ENCODE results near the gene PSENEN.
A peak's percentile ranks its signal among the peaks of the same experiment; 100 is the strongest.

Gene PSENEN

DNA sequence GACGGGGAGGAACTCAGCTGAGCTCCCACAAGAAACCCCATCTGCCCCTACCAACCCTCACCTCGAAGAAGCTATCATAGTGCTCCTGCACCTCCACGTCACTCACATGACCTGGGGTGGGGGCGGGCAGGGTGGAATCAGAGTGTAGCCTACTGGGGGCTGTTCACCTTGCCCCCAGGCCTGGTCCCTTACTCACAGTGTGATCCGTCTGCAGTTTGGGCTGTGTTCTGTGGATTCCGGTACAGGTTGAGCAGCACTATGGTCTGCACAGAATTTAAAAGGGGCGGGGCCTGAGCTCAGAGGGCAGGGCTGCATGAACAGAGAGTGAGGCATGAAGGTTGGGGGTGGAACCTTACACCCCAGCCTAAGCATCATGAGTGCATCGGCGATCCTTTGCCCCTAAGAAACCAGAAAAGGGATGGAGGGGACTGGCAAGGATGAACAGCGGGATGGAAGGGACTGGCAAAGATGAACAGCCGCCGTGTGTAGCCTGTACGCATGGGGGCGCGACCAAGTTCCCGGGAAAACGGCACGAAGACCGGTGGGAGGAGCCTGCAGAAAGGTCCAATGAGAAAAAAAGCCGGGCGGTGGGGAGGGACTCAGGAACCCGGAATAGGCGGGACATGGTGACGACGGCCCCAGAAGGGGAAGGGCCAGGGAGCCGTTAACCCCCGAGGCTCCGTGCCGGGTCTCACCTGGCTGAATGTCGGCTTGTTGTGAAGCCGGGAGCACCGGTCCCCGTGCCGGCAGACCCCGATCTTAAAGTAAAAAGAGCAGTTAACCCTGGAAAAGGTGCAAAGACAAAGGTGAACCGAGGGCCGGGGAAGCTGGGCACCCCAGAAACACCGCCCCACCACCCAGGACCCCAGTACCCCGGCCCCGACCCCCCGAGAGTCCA, 772 bp upstream of the PSENEN start (continued):
- TF ChIP-seq, protein P1, sequence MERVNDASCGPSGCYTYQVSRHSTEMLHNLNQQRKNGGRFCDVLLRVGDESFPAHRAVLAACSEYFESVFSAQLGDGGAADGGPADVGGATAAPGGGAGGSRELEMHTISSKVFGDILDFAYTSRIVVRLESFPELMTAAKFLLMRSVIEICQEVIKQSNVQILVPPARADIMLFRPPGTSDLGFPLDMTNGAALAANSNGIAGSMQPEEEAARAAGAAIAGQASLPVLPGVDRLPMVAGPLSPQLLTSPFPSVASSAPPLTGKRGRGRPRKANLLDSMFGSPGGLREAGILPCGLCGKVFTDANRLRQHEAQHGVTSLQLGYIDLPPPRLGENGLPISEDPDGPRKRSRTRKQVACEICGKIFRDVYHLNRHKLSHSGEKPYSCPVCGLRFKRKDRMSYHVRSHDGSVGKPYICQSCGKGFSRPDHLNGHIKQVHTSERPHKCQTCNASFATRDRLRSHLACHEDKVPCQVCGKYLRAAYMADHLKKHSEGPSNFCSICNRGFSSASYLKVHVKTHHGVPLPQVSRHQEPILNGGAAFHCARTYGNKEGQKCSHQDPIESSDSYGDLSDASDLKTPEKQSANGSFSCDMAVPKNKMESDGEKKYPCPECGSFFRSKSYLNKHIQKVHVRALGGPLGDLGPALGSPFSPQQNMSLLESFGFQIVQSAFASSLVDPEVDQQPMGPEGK (tag by site-specific recombination; IDR thresholded peaks at IDR 0.05), result peak; percentile 55
- 0 out of 2 replicates have a peak, but pooled peaks have one; percentile 26 for TF ChIP-seq ZBTB1 (tag by site-specific recombination; IDR thresholded peaks at IDR 0.05)
- TF ChIP-seq ZNF354C (tag by site-specific recombination; IDR thresholded peaks at IDR 0.05; ENCODE audit: borderline replicate concordance, low read depth), result no peak
- 0 out of 2 replicates have a peak, but pooled peaks have one; percentile 36 for TF ChIP-seq ZFP37 (tag by site-specific recombination; IDR thresholded peaks at IDR 0.05)
- TF ChIP-seq ZBTB21 (tag by site-specific recombination; IDR thresholded peaks at IDR 0.05), result no peak
- peak; percentile 52; the same call in 1 of the 2 replicates for TF ChIP-seq ZNF394 (tag by site-specific recombination; IDR thresholded peaks at IDR 0.05; ENCODE audit: borderline replicate concordance)
- no peak for TF ChIP-seq ZBTB8A (tag by site-specific recombination; IDR thresholded peaks at IDR 0.05)
- no peak for TF ChIP-seq ZNF830 (tag by site-specific recombination; IDR thresholded peaks at IDR 0.05; ENCODE audit: low read depth)
- TF ChIP-seq, protein P2, sequence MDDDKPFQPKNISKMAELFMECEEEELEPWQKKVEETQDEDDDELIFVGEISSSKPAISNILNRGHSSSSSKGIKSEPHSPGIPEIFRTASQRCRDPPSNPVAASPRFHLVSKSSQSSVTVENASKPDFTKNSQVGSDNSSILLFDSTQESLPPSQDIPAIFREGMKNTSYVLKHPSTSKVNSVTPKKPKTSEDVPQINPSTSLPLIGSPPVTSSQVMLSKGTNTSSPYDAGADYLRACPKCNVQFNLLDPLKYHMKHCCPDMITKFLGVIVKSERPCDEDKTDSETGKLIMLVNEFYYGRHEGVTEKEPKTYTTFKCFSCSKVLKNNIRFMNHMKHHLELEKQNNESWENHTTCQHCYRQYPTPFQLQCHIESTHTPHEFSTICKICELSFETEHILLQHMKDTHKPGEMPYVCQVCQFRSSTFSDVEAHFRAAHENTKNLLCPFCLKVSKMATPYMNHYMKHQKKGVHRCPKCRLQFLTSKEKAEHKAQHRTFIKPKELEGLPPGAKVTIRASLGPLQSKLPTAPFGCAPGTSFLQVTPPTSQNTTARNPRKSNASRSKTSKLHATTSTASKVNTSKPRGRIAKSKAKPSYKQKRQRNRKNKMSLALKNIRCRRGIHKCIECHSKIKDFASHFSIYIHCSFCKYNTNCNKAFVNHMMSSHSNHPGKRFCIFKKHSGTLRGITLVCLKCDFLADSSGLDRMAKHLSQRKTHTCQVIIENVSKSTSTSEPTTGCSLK (tag by site-specific recombination; IDR thresholded peaks at IDR 0.05), result no peak
- no peak for TF ChIP-seq ZNF629 (tag by site-specific recombination; IDR thresholded peaks at IDR 0.05)
- peak; percentile 60; the same call in 1 of the 2 replicates for TF ChIP-seq ZNF391 (tag by site-specific recombination; IDR thresholded peaks at IDR 0.05; ENCODE audit: borderline replicate concordance, low read depth)
- TF ChIP-seq KLF1 (tag by site-specific recombination; IDR thresholded peaks at IDR 0.05), result peak; percentile 14; the same call in 1 of the 2 replicates
- no peak for TF ChIP-seq ZNF175 (tag by site-specific recombination; IDR thresholded peaks at IDR 0.05)
- no peak for TF ChIP-seq ZNF433 (tag by site-specific recombination; IDR thresholded peaks at IDR 0.05; ENCODE audit: low read depth)
- no peak; the same call in 1 of the 2 replicates for TF ChIP-seq ZNF768 (tag by site-specific recombination; IDR thresholded peaks at IDR 0.05)
- TF ChIP-seq, protein P3, sequence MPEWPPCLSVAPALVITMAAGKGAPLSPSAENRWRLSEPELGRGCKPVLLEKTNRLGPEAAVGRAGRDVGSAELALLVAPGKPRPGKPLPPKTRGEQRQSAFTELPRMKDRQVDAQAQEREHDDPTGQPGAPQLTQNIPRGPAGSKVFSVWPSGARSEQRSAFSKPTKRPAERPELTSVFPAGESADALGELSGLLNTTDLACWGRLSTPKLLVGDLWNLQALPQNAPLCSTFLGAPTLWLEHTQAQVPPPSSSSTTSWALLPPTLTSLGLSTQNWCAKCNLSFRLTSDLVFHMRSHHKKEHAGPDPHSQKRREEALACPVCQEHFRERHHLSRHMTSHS (tag by site-specific recombination; IDR thresholded peaks at IDR 0.05), result no peak
- TF ChIP-seq ZNF529 (tag by site-specific recombination; IDR thresholded peaks at IDR 0.05; ENCODE audit: insufficient replicate concordance), result no peak
- TF ChIP-seq, protein P4, sequence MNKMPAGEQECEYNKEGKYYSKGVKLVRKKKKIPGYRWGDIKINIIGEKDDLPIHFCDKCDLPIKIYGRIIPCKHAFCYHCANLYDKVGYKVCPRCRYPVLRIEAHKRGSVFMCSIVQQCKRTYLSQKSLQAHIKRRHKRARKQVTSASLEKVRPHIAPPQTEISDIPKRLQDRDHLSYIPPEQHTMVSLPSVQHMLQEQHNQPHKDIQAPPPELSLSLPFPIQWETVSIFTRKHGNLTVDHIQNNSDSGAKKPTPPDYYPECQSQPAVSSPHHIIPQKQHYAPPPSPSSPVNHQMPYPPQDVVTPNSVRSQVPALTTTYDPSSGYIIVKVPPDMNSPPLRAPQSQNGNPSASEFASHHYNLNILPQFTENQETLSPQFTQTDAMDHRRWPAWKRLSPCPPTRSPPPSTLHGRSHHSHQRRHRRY (tag by site-specific recombination; IDR thresholded peaks at IDR 0.05), result 0 out of 2 replicates have a peak, but pooled peaks have one; percentile 14
- no peak for TF ChIP-seq ZNF140 (tag by site-specific recombination; IDR thresholded peaks at IDR 0.05)
- no peak for TF ChIP-seq ZNF571 (tag by site-specific recombination; IDR thresholded peaks at IDR 0.05)
- no peak; the same call in 1 of the 2 replicates for TF ChIP-seq ZSCAN23 (tag by site-specific recombination; IDR thresholded peaks at IDR 0.05)
- TF ChIP-seq ZNF555 (tag by site-specific recombination; conservative IDR thresholded peaks at IDR 0.05), result no peak
- no peak for TF ChIP-seq TCF7L2 (IDR thresholded peaks at IDR 0.05; ENCODE audit: borderline replicate concordance, low read depth, low read length)
- peak; percentile 99 for TF ChIP-seq SP2 (tag by site-specific recombination; IDR thresholded peaks at IDR 0.05)
- TF ChIP-seq, protein P5, sequence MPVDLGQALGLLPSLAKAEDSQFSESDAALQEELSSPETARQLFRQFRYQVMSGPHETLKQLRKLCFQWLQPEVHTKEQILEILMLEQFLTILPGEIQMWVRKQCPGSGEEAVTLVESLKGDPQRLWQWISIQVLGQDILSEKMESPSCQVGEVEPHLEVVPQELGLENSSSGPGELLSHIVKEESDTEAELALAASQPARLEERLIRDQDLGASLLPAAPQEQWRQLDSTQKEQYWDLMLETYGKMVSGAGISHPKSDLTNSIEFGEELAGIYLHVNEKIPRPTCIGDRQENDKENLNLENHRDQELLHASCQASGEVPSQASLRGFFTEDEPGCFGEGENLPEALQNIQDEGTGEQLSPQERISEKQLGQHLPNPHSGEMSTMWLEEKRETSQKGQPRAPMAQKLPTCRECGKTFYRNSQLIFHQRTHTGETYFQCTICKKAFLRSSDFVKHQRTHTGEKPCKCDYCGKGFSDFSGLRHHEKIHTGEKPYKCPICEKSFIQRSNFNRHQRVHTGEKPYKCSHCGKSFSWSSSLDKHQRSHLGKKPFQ (tag by site-specific recombination; IDR thresholded peaks at IDR 0.05), result peak; percentile 56; the same call in 1 of the 2 replicates
- no peak for TF ChIP-seq HOXD13 (CRISPR knock-in tag; IDR thresholded peaks at IDR 0.05; ENCODE audit: borderline replicate concordance)
- TF ChIP-seq ZNF174 (tag by site-specific recombination; IDR thresholded peaks at IDR 0.05), result no peak
- no peak for TF ChIP-seq ZNF791 (tag by site-specific recombination; IDR thresholded peaks at IDR 0.05)
- no peak for TF ChIP-seq ZNF23 (tag by site-specific recombination; IDR thresholded peaks at IDR 0.05; ENCODE audit: borderline replicate concordance)
- TF ChIP-seq ZNF211 (tag by site-specific recombination; IDR thresholded peaks at IDR 0.05; ENCODE audit: low read depth), result no peak
- TF ChIP-seq ZNF416 (tag by site-specific recombination; IDR thresholded peaks at IDR 0.05), result no peak
- TF ChIP-seq ZNF350 (tag by site-specific recombination; IDR thresholded peaks at IDR 0.05), result no peak
